K562 (cell line): ENCODE data around the gene MT2A. TPM values are rescaled to one million over a fixed set of nuclear protein-coding genes. Genes with fewer than 3 reads are reported as not detected.

Experiments used
- CREM ChIP-seq: IDR thresholded peaks from 2 replicates; pipeline ENCODE4 v1.6.1; 2014; ENCODE audit warnings: antibody characterized with exemption, low read depth
- DEAF1 ChIP-seq: fragments of 450-650 bp; formaldehyde crosslinking; IDR thresholded peaks from 2 replicates; pipeline ENCODE4 v1.4.0; 2020; ENCODE audit warnings: mild to moderate bottlenecking, moderate library complexity
- ELK3 ChIP-seq: fragments of 450-650 bp; formaldehyde crosslinking; IDR thresholded peaks from 2 replicates; pipeline ENCODE4 v1.4.0; 2020; ENCODE audit warnings: mild to moderate bottlenecking
- GTF2A2 ChIP-seq: IDR thresholded peaks from 2 replicates; pipeline ENCODE4 v1.6.1; 2016; ENCODE audit warnings: mild to moderate bottlenecking, missing genetic modification characterization, missing compliant biosample characterization
- GTF2B ChIP-seq: IDR thresholded peaks from 2 replicates; pipeline ENCODE4 v1.6.1; 2011; ENCODE audit not compliant: insufficient read length; ENCODE audit errors: extremely low read depth
- GTF2F1 ChIP-seq: IDR thresholded peaks from 2 replicates; pipeline ENCODE4 v1.6.1; 2011; ENCODE audit warnings: low read depth, low read length, improper control_type of control experiment
- HES1 ChIP-seq: fragments of 450-650 bp; IDR thresholded peaks from 2 replicates; pipeline ENCODE4 v1.6.1; 2016; ENCODE audit warnings: low read depth, mild to moderate bottlenecking, moderate library complexity
- HMG20A ChIP-seq: fragments of 450-650 bp; formaldehyde crosslinking; conservative IDR thresholded peaks from 2 replicates; pipeline ENCODE4 v1.4.0; 2020; ENCODE audit warnings: mild to moderate bottlenecking, mixed read lengths
- HNRNPL ChIP-seq: fragments of 200-400 bp; formaldehyde crosslinking; IDR thresholded peaks from 2 replicates; pipeline ENCODE4 v1.6.1; 2017; ENCODE audit warnings: low read depth, mild to moderate bottlenecking, low read length
- MAFG ChIP-seq: fragments of 450-650 bp; conservative IDR thresholded peaks from 2 replicates; pipeline ENCODE4 v1.6.1; 2016; ENCODE audit warnings: missing genetic modification characterization, missing compliant biosample characterization
- PHB ChIP-seq: fragments of 250-450 bp; sonication (Bioruptor Pico); IDR thresholded peaks from 2 replicates; pipeline ENCODE4 v1.5.0; 2021
- RBFOX2 ChIP-seq: fragments of 200-400 bp; formaldehyde crosslinking; IDR thresholded peaks from 2 replicates; pipeline ENCODE4 v1.6.1; 2017; ENCODE audit warnings: low read depth, mild to moderate bottlenecking, low read length, moderate library complexity
- SOX6 ChIP-seq: fragments of 450-650 bp; IDR thresholded peaks from 2 replicates; pipeline ENCODE4 v1.6.1; 2014; ENCODE audit warnings: mild to moderate bottlenecking
- TFE3 ChIP-seq: fragments of 450-650 bp; formaldehyde crosslinking; IDR thresholded peaks from 2 replicates; pipeline ENCODE4 v1.4.0; 2020; ENCODE audit warnings: mild to moderate bottlenecking, mixed read lengths
- ZBTB2 ChIP-seq: fragments of 450-650 bp; IDR thresholded peaks from 2 replicates; pipeline ENCODE4 v1.6.1; 2016; ENCODE audit warnings: antibody characterized with exemption
- ZBTB7A ChIP-seq: IDR thresholded peaks from 2 replicates; pipeline ENCODE4 v1.6.1; 2011; ENCODE audit warnings: low read depth, mild to moderate bottlenecking, low read length, moderate library complexity, borderline replicate concordance; ENCODE audit not compliant: control insufficient read depth
- ZNF280A ChIP-seq: fragments of 450-650 bp; IDR thresholded peaks from 2 replicates; pipeline ENCODE4 v1.6.1; 2018; ENCODE audit warnings: mild to moderate bottlenecking, low read depth; ENCODE audit not compliant: partially characterized antibody
- ZNF354B ChIP-seq: fragments of 250-450 bp; sonication (Bioruptor Pico); IDR thresholded peaks from 2 replicates; pipeline ENCODE4 v1.4.0; 2020
- ZNF830 ChIP-seq: fragments of 250-450 bp; sonication (Bioruptor Pico); IDR thresholded peaks from 2 replicates; pipeline ENCODE4 v1.5.0; 2021; ENCODE audit warnings: mild to moderate bottlenecking
- polyA plus RNA-seq, 8 experiments: library from polyadenylated mRNA; depleted of rRNA in 4 of 8; stranded (reverse) in 5 of 8; unstranded in 3 of 8; fragments of >200 nt; fragmentation: Nextera tagmentation in 2 of 8; fragmentation: Illumina TruSeq in 1 of 8; extraction: Ambion mirVana in 2 of 8; extraction: Trizol in 1 of 8; gene quantifications; 2 replicates each; pipeline versions ENCODE4 v1.2.1 to v1.2.3, GENCODE V29; 2011 to 2014; ENCODE audit warnings: inconsistent platforms in 1 of 8, missing spikeins in 1 of 8
- total RNA-seq, 7 experiments: library from RNA; depleted of rRNA in 6 of 7; stranded (reverse); fragments of >200 nt in 6 of 7; fragmentation: Illumina TruSeq in 2 of 7; extraction: Trizol in 2 of 7; gene quantifications; 2 replicates each; pipeline versions ENCODE4 v1.2.1 to v1.2.3, GENCODE V29; 2011 to 2021; ENCODE audit warnings: low replicate concordance in 1 of 7

Gene MT2A
- total and polyA plus RNA-seq, 9 of the 15 experiments (the other 6 are each of a cell fraction or from before 2014, with no cell fraction given) = 2.0 to 16.9 (median 8.5) TPM

GRCh38 chr16:56608043-56608875 is at the start of gene MT2A (continued):
- TF ChIP-seq ZNF280A = no peak
- no peak for TF ChIP-seq DEAF1 (CRISPR knock-in tag)
- TF ChIP-seq HMG20A = no peak
- TF ChIP-seq CREM = peak; percentile 46; the same call in 1 of the 2 replicates
- no peak for TF ChIP-seq TFE3 (CRISPR knock-in tag)
- TF ChIP-seq MAFG = no peak
- TF ChIP-seq ZNF354B (CRISPR knock-in tag) = no peak
- no peak for TF ChIP-seq ZBTB2
- peak; percentile 84 for TF ChIP-seq RBFOX2
- no peak for TF ChIP-seq GTF2F1
- TF ChIP-seq GTF2A2 (tag) = no peak
- TF ChIP-seq HES1 = no peak
- TF ChIP-seq ZNF830 (CRISPR knock-in tag) = no peak
- no peak for TF ChIP-seq SOX6
- no peak for TF ChIP-seq ELK3
- TF ChIP-seq GTF2B = no peak
- TF ChIP-seq PHB (CRISPR knock-in tag) = no peak
- TF ChIP-seq ZBTB7A = peak; percentile 18; the same call in 1 of the 2 replicates
- no peak for TF ChIP-seq HNRNPL
